Measurements from ENCODE around the gene MGAT4A. TPM values are rescaled to one million over a fixed set of nuclear protein-coding genes. Genes with fewer than 3 reads are reported as not detected.

Gene MGAT4A
- total RNA-seq, 6 experiments from 2014 or later = 0.14 TPM; not detected in 5

GRCh38 chr2:98776136-98776535, 45.2 kb upstream of the MGAT4A start:
- Mint-ChIP-seq H3K27me3 (ENCODE audit: insufficient read depth) (peaks cover 17% of the 10 kb centered on the region), H3K27ac (no peak overlapping the region), H3K36me3 (ENCODE audit: low read depth) (no peaks in the 10 kb centered on the region), H3K4me3 (no peak overlapping the region), H3K4me1 (ENCODE audit: low read depth) (no peaks in the 10 kb centered on the region), H3K9me3 (no peaks in the 10 kb centered on the region)
- no peak for DNase-seq
- TF ChIP-seq CTCF (IDR thresholded peaks at IDR 0.05) = no peak

GRCh38 chr2:98775146-98775986, 44.4 kb upstream of the MGAT4A start:
- no peaks in the 10 kb centered on the region for H3K9me3 Mint-ChIP-seq
- H3K4me3 Mint-ChIP-seq = no peak overlapping the region
- no peaks in the 10 kb centered on the region for H3K4me1 Mint-ChIP-seq (ENCODE audit: low read depth)
- no peaks in the 10 kb centered on the region for H3K36me3 Mint-ChIP-seq (ENCODE audit: low read depth)
- no peak for DNase-seq
- H3K27ac Mint-ChIP-seq = no peak overlapping the region
- peaks cover 17% of the 10 kb centered on the region for H3K27me3 Mint-ChIP-seq (ENCODE audit: insufficient read depth)
- no peak for TF ChIP-seq CTCF (IDR thresholded peaks at IDR 0.05)

- H3K4me3 Mint-ChIP-seq = no peak overlapping the region
- H3K9me3 Mint-ChIP-seq = no peaks in the 10 kb centered on the region
- DNase-seq = no peak
- H3K27me3 Mint-ChIP-seq (ENCODE audit: insufficient read depth) = peaks cover 25% of the 10 kb centered on the region
- H3K36me3 Mint-ChIP-seq (ENCODE audit: low read depth) = no peaks in the 10 kb centered on the region
- H3K27ac Mint-ChIP-seq = no peak overlapping the region
- no peak for TF ChIP-seq CTCF (IDR thresholded peaks at IDR 0.05)
- peaks cover 2% of the 10 kb centered on the region; the same call in 1 of the 2 replicates for H3K4me1 Mint-ChIP-seq (ENCODE audit: low read depth)
Observed at GRCh38 chr2:98773907-98774306, 43.0 kb upstream of the MGAT4A start.

GRCh38 chr2:98773169-98773568, 42.2 kb upstream of the MGAT4A start:
- DNase-seq = no peak
- TF ChIP-seq CTCF (IDR thresholded peaks at IDR 0.05) = no peak
- Mint-ChIP-seq H3K4me3 (no peak overlapping the region), H3K27me3 (ENCODE audit: insufficient read depth) (peaks cover 28% of the 10 kb centered on the region), H3K9me3 (no peaks in the 10 kb centered on the region), H3K36me3 (ENCODE audit: low read depth) (no peaks in the 10 kb centered on the region), H3K27ac (no peak overlapping the region), H3K4me1 (ENCODE audit: low read depth) (peaks cover 9% of the 10 kb centered on the region; the same call in 1 of the 2 replicates)

GRCh38 chr2:98772536-98772935, 41.6 kb upstream of the MGAT4A start:
- Mint-ChIP-seq H3K9me3 (no peaks in the 10 kb centered on the region), H3K27me3 (ENCODE audit: insufficient read depth) (peaks cover 32% of the 10 kb centered on the region), H3K4me3 (no peak overlapping the region), H3K36me3 (ENCODE audit: low read depth) (no peaks in the 10 kb centered on the region), H3K4me1 (ENCODE audit: low read depth) (peaks cover 9% of the 10 kb centered on the region; the same call in 1 of the 2 replicates), H3K27ac (no peak overlapping the region)
- no peak for DNase-seq
- no peak for TF ChIP-seq CTCF (IDR thresholded peaks at IDR 0.05)

Data from HFFc6 (cell line).